ENCODE measurements around the gene SMPD4.
"Not testable (repeated sequence)": the region's sequence is repeated elsewhere in the genome, so short reads cannot be mapped to it uniquely, and the experiment has no call there.

- TF ChIP-seq ZKSCAN8 (CRISPR knock-in tag; IDR thresholded peaks at IDR 0.05); GTF2A2 (tag; IDR thresholded peaks at IDR 0.05); ZNF212 (CRISPR knock-in tag; IDR thresholded peaks at IDR 0.05); BCL6 (CRISPR knock-in tag; IDR thresholded peaks at IDR 0.05); MXI1 (IDR thresholded peaks at IDR 0.05; ENCODE audit: low read depth, low read length); ZNF609 (CRISPR knock-in tag; IDR thresholded peaks at IDR 0.05; ENCODE audit: borderline replicate concordance); MYBL2 (IDR thresholded peaks at IDR 0.05; ENCODE audit: low read depth); MYBL2 (CRISPR knock-in tag; IDR thresholded peaks at IDR 0.05; ENCODE audit: borderline replicate concordance); KDM5B (IDR thresholded peaks at IDR 0.05; ENCODE audit: insufficient replicate concordance, low read depth, low read length); CREB3 (tag; conservative IDR thresholded peaks at IDR 0.05; ENCODE audit: low read depth); CTCF (IDR thresholded peaks at IDR 0.05 in 2 of 3, conservative IDR thresholded peaks at IDR 0.05 in 1 of 3; ENCODE audit: insufficient read depth in 2 of 3, low read depth in 1 of 3, low read length in 3 of 3); EZH2 (IDR thresholded peaks at IDR 0.05; ENCODE audit: borderline replicate concordance, low read depth, low read length); SMAD3 (CRISPR knock-in tag; conservative IDR thresholded peaks at IDR 0.05): not testable (repeated sequence)
- TF ChIP-seq, protein P1, sequence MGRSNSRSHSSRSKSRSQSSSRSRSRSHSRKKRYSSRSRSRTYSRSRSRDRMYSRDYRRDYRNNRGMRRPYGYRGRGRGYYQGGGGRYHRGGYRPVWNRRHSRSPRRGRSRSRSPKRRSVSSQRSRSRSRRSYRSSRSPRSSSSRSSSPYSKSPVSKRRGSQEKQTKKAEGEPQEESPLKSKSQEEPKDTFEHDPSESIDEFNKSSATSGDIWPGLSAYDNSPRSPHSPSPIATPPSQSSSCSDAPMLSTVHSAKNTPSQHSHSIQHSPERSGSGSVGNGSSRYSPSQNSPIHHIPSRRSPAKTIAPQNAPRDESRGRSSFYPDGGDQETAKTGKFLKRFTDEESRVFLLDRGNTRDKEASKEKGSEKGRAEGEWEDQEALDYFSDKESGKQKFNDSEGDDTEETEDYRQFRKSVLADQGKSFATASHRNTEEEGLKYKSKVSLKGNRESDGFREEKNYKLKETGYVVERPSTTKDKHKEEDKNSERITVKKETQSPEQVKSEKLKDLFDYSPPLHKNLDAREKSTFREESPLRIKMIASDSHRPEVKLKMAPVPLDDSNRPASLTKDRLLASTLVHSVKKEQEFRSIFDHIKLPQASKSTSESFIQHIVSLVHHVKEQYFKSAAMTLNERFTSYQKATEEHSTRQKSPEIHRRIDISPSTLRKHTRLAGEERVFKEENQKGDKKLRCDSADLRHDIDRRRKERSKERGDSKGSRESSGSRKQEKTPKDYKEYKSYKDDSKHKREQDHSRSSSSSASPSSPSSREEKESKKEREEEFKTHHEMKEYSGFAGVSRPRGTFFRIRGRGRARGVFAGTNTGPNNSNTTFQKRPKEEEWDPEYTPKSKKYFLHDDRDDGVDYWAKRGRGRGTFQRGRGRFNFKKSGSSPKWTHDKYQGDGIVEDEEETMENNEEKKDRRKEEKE (IDR thresholded peaks at IDR 0.05; ENCODE audit: borderline replicate concordance in 1 of 2, control insufficient read depth in 1 of 2, low read depth in 2 of 2, low read length in 1 of 2), result not testable (repeated sequence)
- TF ChIP-seq, protein P2, sequence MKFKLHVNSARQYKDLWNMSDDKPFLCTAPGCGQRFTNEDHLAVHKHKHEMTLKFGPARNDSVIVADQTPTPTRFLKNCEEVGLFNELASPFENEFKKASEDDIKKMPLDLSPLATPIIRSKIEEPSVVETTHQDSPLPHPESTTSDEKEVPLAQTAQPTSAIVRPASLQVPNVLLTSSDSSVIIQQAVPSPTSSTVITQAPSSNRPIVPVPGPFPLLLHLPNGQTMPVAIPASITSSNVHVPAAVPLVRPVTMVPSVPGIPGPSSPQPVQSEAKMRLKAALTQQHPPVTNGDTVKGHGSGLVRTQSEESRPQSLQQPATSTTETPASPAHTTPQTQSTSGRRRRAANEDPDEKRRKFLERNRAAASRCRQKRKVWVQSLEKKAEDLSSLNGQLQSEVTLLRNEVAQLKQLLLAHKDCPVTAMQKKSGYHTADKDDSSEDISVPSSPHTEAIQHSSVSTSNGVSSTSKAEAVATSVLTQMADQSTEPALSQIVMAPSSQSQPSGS (CRISPR knock-in tag; IDR thresholded peaks at IDR 0.05), result not testable (repeated sequence)
Measured at GRCh38 chr2:130157825-130158514, 23.4 kb downstream of the SMPD4 start.
